HepG2 (cell line): ENCODE measurements around the gene CLDN9. TPM values are rescaled to one million over a fixed set of nuclear protein-coding genes. Genes with fewer than 3 reads are reported as not detected.

ENCODE experiments used
- ARID5B ChIP-seq: IDR thresholded peaks from 2 replicates; pipeline ENCODE4 v1.4.0; 2020; ENCODE audit warnings: mild to moderate bottlenecking, missing genetic modification reagents
- CAMTA2 ChIP-seq: sonication (generic); formaldehyde crosslinking; IDR thresholded peaks from 2 replicates; pipeline ENCODE4 v1.4.0; 2020; ENCODE audit warnings: mild to moderate bottlenecking, missing genetic modification reagents, borderline replicate concordance
- FOXO4 ChIP-seq: sonication (generic); formaldehyde crosslinking; conservative IDR thresholded peaks from 2 replicates; pipeline ENCODE4 v1.8.1; 2023; ENCODE audit warnings: missing genetic modification reagents
- GPN1 ChIP-seq: sonication (generic); formaldehyde crosslinking; IDR thresholded peaks from 2 replicates; pipeline ENCODE4 v1.5.1; 2020; ENCODE audit warnings: missing genetic modification reagents, borderline replicate concordance
- MEF2D ChIP-seq: sonication (generic); formaldehyde crosslinking; IDR thresholded peaks from 2 replicates; pipeline ENCODE4 v1.5.1; 2020; ENCODE audit warnings: mild to moderate bottlenecking, missing genetic modification reagents
- MEIS1 ChIP-seq: sonication (generic); formaldehyde crosslinking; IDR thresholded peaks from 2 replicates; pipeline ENCODE4 v1.9.0; 2021; ENCODE audit warnings: mild to moderate bottlenecking, missing genetic modification reagents, moderate library complexity, borderline replicate concordance
- MXD4 ChIP-seq: IDR thresholded peaks from 2 replicates; pipeline ENCODE4 v1.6.1; 2016; ENCODE audit warnings: mild to moderate bottlenecking, missing biosample characterization, missing genetic modification reagents
- PHF20 ChIP-seq: sonication (generic); formaldehyde crosslinking; IDR thresholded peaks from 2 replicates; pipeline ENCODE4 v1.5.0; 2020; ENCODE audit warnings: mild to moderate bottlenecking, missing genetic modification reagents
- RORA ChIP-seq: sonication (generic); formaldehyde crosslinking; IDR thresholded peaks from 2 replicates; pipeline ENCODE4 v1.5.0; 2020; ENCODE audit warnings: mild to moderate bottlenecking, missing genetic modification reagents, moderate library complexity
- SKI ChIP-seq: fragments of 450-650 bp; IDR thresholded peaks from one replicate; pipeline ENCODE4 v1.6.1; 2018; ENCODE audit warnings: mild to moderate bottlenecking; ENCODE audit not compliant: partially characterized antibody
- ZBTB43 ChIP-seq: sonication (generic); formaldehyde crosslinking; conservative IDR thresholded peaks from 2 replicates; pipeline ENCODE4 v1.4.0; 2020; ENCODE audit warnings: missing genetic modification reagents
- ZNF101 ChIP-seq: sonication (generic); formaldehyde crosslinking; IDR thresholded peaks from 2 replicates; pipeline ENCODE4 v1.4.0; 2020; ENCODE audit warnings: mild to moderate bottlenecking, low read depth, missing genetic modification reagents, borderline replicate concordance
- ZNF317 ChIP-seq: sonication (generic); formaldehyde crosslinking; IDR thresholded peaks from 2 replicates; pipeline ENCODE4 v1.5.0; 2020; ENCODE audit warnings: mild to moderate bottlenecking, missing genetic modification reagents
- ZNF891 ChIP-seq: sonication (generic); formaldehyde crosslinking; IDR thresholded peaks from 2 replicates; pipeline ENCODE4 v1.5.0; 2020; ENCODE audit warnings: mild to moderate bottlenecking, missing genetic modification reagents
- ZSCAN29 ChIP-seq: sonication (generic); formaldehyde crosslinking; conservative IDR thresholded peaks from 2 replicates; pipeline ENCODE4 v1.4.0; 2020; ENCODE audit warnings: mild to moderate bottlenecking, missing genetic modification reagents
- ZUFSP ChIP-seq: sonication (generic); formaldehyde crosslinking; IDR thresholded peaks from 2 replicates; pipeline ENCODE4 v1.9.0; 2021; ENCODE audit warnings: missing genetic modification reagents, mild to moderate bottlenecking, borderline replicate concordance
- polyA plus RNA-seq, 8 experiments: library from polyadenylated mRNA; depleted of rRNA in 3 of 8; stranded (reverse) in 7 of 8; unstranded in 1 of 8; fragments of >200 nt; fragmentation: Illumina TruSeq in 4 of 8; extraction: Trizol in 4 of 8; gene quantifications; 2 replicates each; pipeline versions ENCODE4 v1.2.1 to v1.2.3, GENCODE V29; 2011 to 2016; ENCODE audit warnings: low read depth in 4 of 8, missing spikeins in 1 of 8, mixed read lengths in 1 of 8; ENCODE audit not compliant: insufficient read depth in 1 of 8
- total RNA-seq, 5 experiments: library from RNA; depleted of rRNA; stranded (reverse); fragments of >200 nt; fragmentation: Illumina TruSeq; extraction: Trizol; gene quantifications; 2 replicates each; pipeline ENCODE4 v1.2.3, GENCODE V29; 2016; ENCODE audit warnings: low read depth in 1 of 5
- TF ChIP-seq, protein P1 (sequence below): sonication (generic); formaldehyde crosslinking; IDR thresholded peaks from 2 replicates; pipeline ENCODE4 v1.4.0; 2020; ENCODE audit warnings: missing genetic modification reagents, mild to moderate bottlenecking, borderline replicate concordance

CLDN9 gene
- total and polyA plus RNA-seq, 2 of the 13 experiments (the other 11 are each of a cell fraction or from before 2014, with no cell fraction given): 0.15 to 0.26 TPM

DNA sequence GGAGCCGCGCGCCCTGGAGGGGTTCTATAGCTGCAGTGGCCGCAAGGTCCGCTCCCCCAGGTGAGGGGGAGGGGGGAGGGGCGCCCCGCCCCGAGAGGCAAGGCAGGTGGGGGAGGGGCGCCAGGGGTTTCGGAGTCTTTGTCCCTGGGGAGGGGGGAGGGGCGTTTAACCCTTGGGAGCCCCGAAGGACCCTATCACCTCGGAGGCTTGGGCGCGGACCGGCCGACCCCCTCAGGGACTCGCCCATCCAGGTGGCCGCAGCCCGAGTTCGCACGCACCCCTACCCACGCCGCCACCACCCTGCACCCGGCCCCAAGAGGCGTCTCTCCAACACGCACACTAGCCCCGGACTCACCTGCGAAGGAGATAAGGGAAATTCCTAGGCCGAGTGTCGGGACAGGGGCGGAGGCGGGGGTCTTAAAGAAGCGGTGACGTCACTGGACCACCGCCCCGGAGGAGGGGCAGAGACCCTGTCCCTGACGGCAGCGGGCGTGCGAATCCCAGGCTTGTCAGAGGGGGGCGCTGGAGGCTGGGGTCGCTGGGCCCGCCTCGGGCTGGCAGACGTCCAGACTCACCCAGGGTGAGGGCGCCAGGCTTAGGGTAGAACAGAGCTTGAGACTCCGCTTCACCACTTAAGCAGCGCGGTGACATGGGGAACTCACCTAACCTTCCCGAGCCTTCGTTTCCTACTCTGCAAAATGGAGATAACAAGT lies 5.2 kb downstream of the CLDN9 start, which contains the start of gene CLDN6 (continued):
- TF ChIP-seq ARID5B (CRISPR knock-in tag) (0 out of 2 replicates have a peak, but pooled peaks have one; percentile 16), FOXO4 (CRISPR knock-in tag) (no peak), SKI (peak; percentile 26), CAMTA2 (no peak), MEIS1 (CRISPR knock-in tag) (no peak), ZNF317 (CRISPR knock-in tag) (no peak), ZNF101 (CRISPR knock-in tag) (no peak), ZBTB43 (CRISPR knock-in tag) (no peak), ZNF891 (no peak), MEF2D (CRISPR knock-in tag) (no peak), GPN1 (CRISPR knock-in tag) (no peak), ZUFSP (CRISPR knock-in tag) (no peak), ZSCAN29 (CRISPR knock-in tag) (no peak), MXD4 (CRISPR knock-in tag) (no peak), PHF20 (CRISPR knock-in tag) (no peak), RORA (CRISPR knock-in tag) (no peak)
- TF ChIP-seq, protein P1, sequence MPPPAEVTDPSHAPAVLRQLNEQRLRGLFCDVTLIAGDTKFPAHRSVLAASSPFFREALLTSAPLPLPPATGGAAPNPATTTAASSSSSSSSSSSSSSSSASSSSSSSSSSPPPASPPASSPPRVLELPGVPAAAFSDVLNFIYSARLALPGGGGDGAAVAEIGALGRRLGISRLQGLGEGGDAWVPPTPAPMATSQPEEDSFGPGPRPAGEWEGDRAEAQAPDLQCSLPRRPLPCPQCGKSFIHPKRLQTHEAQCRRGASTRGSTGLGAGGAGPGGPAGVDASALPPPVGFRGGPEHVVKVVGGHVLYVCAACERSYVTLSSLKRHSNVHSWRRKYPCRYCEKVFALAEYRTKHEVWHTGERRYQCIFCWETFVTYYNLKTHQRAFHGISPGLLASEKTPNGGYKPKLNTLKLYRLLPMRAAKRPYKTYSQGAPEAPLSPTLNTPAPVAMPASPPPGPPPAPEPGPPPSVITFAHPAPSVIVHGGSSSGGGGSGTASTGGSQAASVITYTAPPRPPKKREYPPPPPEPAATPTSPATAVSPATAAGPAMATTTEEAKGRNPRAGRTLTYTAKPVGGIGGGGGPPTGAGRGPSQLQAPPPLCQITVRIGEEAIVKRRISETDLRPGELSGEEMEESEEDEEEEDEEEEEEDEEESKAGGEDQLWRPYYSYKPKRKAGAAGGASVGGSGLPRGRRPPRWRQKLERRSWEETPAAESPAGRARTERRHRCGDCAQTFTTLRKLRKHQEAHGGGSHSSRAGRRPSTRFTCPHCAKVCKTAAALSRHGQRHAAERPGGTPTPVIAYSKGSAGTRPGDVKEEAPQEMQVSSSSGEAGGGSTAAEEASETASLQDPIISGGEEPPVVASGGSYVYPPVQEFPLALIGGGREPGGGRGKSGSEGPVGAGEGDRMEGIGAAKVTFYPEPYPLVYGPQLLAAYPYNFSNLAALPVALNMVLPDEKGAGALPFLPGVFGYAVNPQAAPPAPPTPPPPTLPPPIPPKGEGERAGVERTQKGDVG (CRISPR knock-in tag): no peak
